Measurements from ENCODE around the gene ALOX15B. TPM values are rescaled to one million over a fixed set of nuclear protein-coding genes. Genes with fewer than 3 reads are reported as not detected.

ALOX15B gene
- total and polyA plus RNA-seq, 10 of the 15 experiments (the other 5 are each of a cell fraction or from before 2014, with no cell fraction given), result 0.01 TPM; not detected in 9

GRCh38 chr17:8073627-8074484, 35.0 kb downstream of the ALOX15B start (continued):
- TF ChIP-seq ATF2 (IDR thresholded peaks at IDR 0.05; ENCODE audit: low read length) (no peak), RELA (IDR thresholded peaks at IDR 0.05; ENCODE audit: borderline replicate concordance, partially characterized antibody) (peak; percentile 36), EGR1 (IDR thresholded peaks at IDR 0.05; ENCODE audit: borderline replicate concordance in 1 of 2, low read depth in 2 of 2, low read length in 2 of 2) (no peak), JUND (IDR thresholded peaks at IDR 0.05; ENCODE audit: low read depth, low read length) (no peak), PAX8 (IDR thresholded peaks at IDR 0.05) (no peak), EP300 (IDR thresholded peaks at IDR 0.05; ENCODE audit: borderline replicate concordance in 1 of 2, control insufficient read depth in 1 of 2, low read depth in 2 of 2, low read length in 2 of 2) (no peak), SMARCA5 (IDR thresholded peaks at IDR 0.05) (peak; percentile 56; the same call in 1 of the 2 replicates), KDM1A (IDR thresholded peaks at IDR 0.05; ENCODE audit: borderline replicate concordance) (no peak), LARP7 (IDR thresholded peaks at IDR 0.05) (no peak), USF2 (IDR thresholded peaks at IDR 0.05; ENCODE audit: borderline replicate concordance, low read depth, low read length) (no peak), MTA3 (IDR thresholded peaks at IDR 0.05; ENCODE audit: borderline replicate concordance, low read length) (no peak), REST (IDR thresholded peaks at IDR 0.05; ENCODE audit: low read depth, low read length) (no peak), MEF2B (IDR thresholded peaks at IDR 0.05; ENCODE audit: partially characterized antibody, poor library complexity, severe bottlenecking) (no peak), FOS (IDR thresholded peaks at IDR 0.05; ENCODE audit: borderline replicate concordance, extremely low read depth, insufficient read length) (no peak), NKRF (conservative IDR thresholded peaks at IDR 0.05) (no peak), NFXL1 (IDR thresholded peaks at IDR 0.05; ENCODE audit: borderline replicate concordance) (no peak), EZH2 (IDR thresholded peaks at IDR 0.05; ENCODE audit: borderline replicate concordance, control insufficient read depth, low read depth, low read length) (0 out of 2 replicates have a peak, but pooled peaks have one; percentile 17), CBX3 (IDR thresholded peaks at IDR 0.05; ENCODE audit: borderline replicate concordance, low read depth) (no peak), RELB (IDR thresholded peaks at IDR 0.05; ENCODE audit: low read depth) (no peak)
